Choroid plexus epithelial cell (primary cell): ENCODE data around the gene IRF3.

ENCODE experiments used
- DNase-seq: peaks from one replicate; pipeline ENCODE4 v3.0.0-alpha.2; 2010; ENCODE audit warnings: low read depth
- H3K4me3 ChIP-seq: 2 replicates; pipeline ENCODE4 v1.5.1; 2011; ENCODE audit warnings: low read depth, mild to moderate bottlenecking, control low read depth, low read length, moderate library complexity
- CTCF ChIP-seq: conservative IDR thresholded peaks from 2 replicates; pipeline ENCODE4 v1.5.1; 2011; ENCODE audit warnings: low read depth, mild to moderate bottlenecking, control low read depth, inconsistent platforms, low read length, moderate library complexity

IRF3 gene

GRCh38 chr19:49657493-49658138, 8.0 kb downstream of the IRF3 start:
- no peak for TF ChIP-seq CTCF
- DNase-seq, result no peak
- H3K4me3 ChIP-seq, result no peak overlapping the region

GRCh38 chr19:49656456-49657109, 9.1 kb downstream of the IRF3 start:
- no peak for TF ChIP-seq CTCF
- DNase-seq, result no peak

GRCh38 chr19:49655570-49656455, 9.8 kb downstream of the IRF3 start:
- DNase-seq, result no peak
- no peak for TF ChIP-seq CTCF
- no peak overlapping the region for H3K4me3 ChIP-seq

More at GRCh38 chr19:49656456-49657109, 9.1 kb downstream of the IRF3 start:
- H3K4me3 ChIP-seq, result no peak overlapping the region

- no peak overlapping the region for H3K4me3 ChIP-seq
- no peak for DNase-seq
- no peak for TF ChIP-seq CTCF
Observed at GRCh38 chr19:49654581-49654980, 11.1 kb downstream of the IRF3 start.

- H3K4me3 ChIP-seq, result no peak overlapping the region
- no peak for TF ChIP-seq CTCF
- no peak for DNase-seq
Observed at GRCh38 chr19:49653466-49653806, 12.2 kb downstream of the IRF3 start.

- no peak for TF ChIP-seq CTCF
- H3K4me3 ChIP-seq, result no peak overlapping the region
- DNase-seq, result no peak
Observed at GRCh38 chr19:49652551-49653465, 12.8 kb downstream of the IRF3 start.
